CD1c-positive myeloid dendritic cell (primary cell): ENCODE results near the gene FBXO31.
"Not testable (repeated sequence)": the region's sequence is repeated elsewhere in the genome, so short reads cannot be mapped to it uniquely, and the experiment has no call there.

Source experiments
- DNase-seq: peaks from one replicate; pipeline ENCODE4 v3.0.0-alpha.2; 2016; ENCODE audit errors: extremely low spot score

The FBXO31 gene

DNA sequence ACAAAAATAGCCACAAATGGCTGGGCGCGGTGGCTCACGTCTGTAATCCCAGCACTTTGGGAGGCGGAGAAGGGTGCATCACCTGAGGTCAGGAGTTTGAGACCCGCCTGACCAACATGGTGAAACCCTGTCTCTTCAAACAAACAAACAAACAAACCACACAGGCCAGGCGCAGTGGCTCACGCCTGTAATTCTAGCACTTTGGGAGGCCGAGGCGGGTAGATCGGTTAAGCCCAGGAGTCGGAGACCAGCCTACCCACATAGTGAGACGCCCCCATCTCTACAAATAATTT is 1.2 kb upstream of the FBXO31 start:
- not testable (repeated sequence) for DNase-seq

DNA sequence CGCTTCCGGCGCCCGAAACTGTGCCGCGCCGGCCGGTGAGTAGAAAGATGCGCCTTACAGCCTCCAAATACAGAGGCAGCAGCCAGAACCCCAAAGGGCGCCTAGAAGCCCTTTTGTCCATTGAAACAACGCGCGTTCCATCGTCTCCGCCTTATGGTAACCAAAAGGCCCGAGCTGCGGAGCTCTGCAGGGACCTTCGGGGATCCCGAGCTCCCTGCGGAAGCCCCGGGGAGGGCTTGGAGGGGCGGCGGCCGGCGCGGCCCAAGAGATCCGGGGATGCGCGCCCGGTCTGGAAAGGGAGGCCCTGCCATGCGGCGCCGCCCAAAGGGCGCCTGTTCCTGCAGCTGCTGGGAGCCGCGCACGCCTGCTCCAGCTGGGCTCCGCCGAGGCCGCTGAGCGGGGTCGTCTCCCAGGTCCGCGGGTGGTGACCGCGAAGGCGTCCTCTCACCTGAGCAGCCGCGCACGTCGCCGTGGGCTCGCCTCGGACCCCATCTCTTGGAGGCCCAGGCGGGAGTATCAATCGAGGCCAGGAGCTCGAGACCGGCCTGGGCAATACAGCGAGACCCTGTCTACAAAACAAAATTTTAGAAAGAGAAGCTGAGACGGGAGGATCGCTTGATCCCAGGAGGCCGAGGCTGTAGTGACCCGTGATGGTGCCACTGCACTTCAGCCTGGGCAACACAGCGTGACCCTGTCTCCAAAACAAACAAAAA is 742 bp upstream of the FBXO31 start:
- DNase-seq = no peak

DNA sequence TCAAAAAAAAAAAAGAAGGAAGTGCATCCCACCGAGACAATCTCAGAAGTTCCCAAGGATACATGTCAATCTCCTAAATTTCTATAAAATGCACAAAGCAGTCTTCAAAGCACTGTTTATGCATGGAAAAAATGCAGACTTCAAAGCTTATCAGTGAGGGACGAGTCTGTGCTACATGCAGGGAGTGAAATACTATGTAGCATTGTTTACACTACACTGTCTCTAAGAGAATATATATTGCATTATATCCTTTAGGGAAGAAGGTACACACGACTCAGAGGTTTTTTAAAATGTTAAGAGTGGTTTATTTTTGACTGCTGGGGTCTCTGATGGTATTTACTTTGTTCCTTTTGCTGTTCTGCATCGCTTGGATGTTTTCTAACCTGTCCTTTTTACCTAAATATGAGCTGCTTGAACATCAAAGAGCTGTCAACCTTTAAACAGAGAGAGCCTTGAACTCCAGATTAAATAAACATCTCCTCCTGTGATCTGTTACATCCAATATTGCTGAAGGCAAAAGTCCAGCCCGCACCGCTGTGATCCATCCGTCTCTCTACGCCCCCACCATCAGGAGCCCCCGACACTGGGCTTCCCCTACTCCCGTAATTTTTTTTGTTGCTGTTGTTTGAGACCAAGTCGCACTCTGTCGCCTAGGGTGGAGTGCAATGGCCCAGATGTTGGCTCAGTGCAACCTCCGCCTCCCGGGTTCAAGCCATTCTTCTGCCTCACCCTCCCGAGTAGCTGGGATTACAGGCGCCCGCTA is 1.4 kb downstream of the FBXO31 start:
- DNase-seq = no peak

DNA sequence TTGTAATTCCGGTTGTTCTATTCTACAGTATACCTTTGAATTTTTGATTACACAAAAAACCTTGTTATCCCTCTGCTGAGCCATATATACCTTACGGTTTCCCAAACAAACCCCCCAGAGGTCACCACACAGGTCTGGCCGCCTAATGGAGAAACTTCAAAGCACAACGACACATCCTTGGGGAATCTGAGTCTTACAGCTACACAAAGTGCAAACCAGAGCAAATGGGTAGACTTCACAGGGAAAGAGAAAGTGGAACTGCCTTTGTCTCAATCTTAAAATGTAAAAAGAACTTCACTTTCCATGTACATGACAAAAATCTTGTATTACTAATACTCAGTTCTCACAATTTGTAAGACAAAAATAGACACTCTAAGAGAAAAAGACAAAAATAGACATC is 2.7 kb downstream of the FBXO31 start:
- DNase-seq = no peak

DNA sequence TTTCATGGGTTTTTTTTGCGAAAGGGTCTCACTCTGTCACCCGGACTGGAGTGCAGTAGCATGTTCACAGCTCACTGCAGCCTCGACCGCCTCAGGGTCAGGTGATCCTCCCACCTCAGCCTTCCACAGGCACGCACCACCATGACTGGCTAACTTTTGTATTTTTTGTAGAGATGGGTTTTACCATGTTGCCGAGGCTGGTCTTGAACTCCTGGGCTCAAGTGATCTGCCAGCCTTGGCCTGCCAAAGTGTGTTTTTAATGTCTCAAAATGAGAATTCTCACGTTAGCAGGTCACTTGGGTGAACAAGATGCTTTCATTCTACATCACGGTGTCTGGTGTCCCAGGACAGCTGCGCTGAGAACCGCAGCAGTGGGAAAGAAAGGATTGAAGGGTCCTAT is 3.2 kb downstream of the FBXO31 start:
- DNase-seq = no peak

DNA sequence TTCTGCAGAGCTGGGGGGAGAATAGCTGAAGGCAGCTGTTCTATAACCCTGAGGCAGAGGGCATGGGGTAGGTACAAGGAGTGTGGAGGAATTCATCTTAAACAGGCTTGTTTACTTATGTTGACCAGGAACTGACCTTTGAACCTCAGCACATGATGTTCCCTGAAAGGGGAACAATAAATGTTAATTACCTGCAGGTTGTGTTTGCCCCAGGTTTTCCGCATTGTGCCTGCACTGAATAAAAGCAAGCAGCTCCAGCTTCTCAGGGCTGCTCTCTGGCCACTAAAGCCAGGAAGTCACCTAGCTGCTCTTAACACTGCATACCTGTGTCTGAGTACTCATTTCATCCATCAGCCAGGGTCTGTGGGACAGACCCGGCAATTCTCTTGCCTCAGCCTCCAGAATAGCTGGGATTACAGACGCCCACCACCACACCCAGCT is 4.2 kb downstream of the FBXO31 start:
- DNase-seq = not testable (repeated sequence)

DNA sequence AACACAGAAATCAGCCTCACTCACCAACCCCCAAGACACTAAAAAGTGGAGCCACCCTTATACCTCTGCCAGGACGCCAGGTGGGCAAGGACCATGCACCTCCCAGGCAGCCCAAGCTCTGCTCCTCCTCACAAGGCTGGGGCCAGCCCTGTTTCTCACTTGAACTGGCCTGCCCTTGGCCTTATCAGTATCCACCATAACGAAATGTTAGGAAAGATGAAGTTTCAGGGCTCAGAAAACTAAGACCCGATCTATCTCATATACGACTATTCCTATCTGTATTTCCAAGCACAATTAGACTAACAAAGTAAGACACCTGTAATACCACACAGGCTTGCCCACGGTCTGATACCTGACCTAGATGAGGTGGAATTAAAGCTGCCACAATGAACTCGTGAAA is 6.9 kb downstream of the FBXO31 start:
- DNase-seq = no peak

DNA sequence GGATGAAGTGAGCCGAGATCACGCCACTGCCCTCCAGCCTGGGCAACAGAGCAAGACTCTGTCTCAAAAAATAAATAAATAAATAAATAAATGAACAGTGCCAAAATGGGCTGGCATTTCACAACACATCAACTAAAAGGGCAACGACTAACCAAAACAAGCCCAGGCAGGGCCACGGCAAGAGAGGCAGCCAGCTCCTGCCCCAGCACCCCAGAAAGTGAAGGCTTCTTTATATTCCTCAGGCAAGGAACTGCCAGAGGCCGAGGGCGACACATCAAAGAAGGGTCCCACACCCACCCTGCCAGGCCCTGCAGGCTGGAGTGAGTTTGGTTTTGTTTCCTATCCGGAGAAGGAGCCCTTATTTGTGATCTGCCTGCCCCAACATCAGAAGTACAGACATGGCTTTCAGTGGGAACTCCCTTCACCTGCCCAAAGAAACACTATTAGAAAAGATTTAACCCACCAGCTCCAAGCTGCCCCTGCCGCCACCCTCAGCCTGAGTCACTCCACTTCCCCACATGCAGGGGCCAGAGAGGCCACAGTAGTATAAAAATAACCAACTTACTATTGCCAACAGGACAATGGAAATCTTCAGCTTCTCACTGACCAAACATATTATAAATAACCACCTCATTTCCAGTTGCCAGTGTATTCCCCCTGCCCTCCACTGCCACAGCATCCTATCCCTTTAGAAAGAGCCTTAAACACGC is 8.0 kb downstream of the FBXO31 start:
- no peak for DNase-seq

DNA sequence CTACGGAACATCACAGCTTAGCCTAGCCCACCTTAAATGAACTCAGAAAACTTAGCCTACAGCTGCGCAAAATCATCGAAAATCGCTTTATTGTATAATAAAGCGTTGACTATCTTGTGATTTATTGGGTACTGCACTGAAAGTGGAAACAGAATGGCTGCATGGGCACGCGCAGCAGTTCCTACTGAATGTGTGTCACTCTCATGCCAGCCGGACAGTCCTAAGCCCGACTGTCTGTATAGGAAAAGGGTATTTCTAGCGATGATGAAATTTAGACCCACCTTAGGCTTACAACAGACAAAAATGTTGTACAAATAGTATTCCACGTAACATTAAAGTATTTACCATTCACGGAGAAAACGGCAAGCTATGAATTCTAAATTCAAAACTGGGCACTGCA is 9.3 kb downstream of the FBXO31 start:
- no peak for DNase-seq

DNA sequence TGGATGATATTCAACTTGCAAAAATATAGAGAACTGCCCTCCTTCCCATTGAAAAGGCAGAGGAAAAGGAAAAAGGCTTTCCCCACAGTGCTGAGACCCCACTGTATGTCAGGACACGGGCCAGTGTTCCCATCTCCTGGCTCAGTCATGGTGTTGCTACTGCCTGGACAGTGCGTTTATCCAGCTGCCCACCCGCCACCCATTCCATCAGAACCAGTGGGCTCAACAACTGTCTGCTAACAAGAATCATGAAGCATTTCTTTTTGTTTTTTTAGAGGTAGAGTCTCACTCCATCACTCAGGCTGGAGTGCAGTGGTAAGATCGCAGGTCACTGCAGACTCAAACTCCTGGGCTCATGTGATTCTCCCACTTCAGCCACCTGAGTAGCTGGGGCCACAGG is 11.3 kb downstream of the FBXO31 start:
- no peak for DNase-seq

DNA sequence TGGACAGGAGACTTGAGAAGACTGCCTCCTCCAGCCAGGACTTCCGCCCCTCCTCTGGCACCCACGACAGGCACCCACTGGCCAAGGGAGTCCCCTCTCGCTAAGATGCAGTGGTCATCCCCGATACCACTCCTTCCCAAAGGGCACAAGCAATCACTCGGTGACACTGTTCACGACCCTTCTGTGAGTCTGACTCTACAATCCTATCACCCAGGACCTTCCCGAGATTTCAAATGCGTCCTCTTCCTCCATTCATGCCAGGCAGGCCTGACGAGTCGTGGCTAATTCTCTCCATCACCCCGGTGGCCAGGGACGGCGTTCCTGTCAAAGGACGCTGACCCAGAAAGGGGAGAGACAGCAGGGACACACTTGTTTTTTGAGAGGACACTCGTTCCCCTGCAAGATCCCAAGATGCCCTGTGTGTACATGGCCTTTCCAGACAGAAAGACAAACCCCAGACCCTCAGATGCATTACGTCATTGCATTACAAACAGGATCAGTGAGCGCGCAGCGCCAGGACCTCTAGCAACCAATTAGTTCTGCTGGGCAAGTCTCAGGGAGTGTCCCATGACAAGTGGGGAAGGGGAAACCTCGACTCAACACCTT is 12.2 kb downstream of the FBXO31 start:
- no peak for DNase-seq

DNA sequence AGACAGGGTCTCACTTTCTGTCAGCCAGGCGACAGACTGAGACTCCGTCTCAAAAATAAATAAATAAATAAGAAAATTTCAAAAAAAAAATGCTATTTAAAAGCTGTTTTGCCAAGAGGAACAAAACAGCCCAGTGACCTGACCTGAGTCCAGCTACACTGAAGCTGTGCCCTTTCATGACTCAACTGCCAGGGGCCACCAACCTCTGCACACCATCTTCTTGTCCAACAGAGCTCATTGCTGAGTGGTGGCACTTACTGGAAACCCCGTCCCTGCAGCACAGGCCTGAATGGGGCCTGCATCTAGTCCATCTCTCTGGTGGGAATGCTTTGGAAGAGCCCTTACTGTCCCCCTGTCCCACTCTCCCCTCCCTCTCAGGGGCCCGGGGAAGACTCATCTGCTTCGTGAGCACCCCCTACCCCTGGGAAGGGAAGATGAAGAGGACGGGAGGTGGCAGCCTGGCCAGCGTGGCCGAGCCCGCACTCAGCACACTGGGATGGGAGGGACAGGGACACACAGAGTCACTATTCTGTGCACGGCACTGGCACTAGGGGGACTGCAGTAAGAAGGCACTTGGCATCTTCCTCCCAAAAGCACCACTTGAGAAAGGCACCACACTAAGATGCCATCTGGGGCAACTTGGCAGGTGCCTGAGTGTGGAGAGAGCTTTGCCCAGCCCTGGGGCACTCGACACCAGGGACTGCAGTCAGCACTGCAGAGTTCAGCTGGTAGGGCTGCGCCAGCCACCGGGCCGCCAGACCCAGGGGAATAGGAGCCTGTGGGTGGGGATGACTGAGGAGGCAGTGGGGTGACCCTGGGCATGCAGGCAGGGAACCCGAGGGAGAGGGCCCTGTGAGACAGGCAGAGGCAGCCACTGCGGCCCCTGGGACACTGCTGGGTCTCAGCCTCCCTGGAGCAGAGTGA is 13.5 kb downstream of the FBXO31 start:
- no peak for DNase-seq

DNA sequence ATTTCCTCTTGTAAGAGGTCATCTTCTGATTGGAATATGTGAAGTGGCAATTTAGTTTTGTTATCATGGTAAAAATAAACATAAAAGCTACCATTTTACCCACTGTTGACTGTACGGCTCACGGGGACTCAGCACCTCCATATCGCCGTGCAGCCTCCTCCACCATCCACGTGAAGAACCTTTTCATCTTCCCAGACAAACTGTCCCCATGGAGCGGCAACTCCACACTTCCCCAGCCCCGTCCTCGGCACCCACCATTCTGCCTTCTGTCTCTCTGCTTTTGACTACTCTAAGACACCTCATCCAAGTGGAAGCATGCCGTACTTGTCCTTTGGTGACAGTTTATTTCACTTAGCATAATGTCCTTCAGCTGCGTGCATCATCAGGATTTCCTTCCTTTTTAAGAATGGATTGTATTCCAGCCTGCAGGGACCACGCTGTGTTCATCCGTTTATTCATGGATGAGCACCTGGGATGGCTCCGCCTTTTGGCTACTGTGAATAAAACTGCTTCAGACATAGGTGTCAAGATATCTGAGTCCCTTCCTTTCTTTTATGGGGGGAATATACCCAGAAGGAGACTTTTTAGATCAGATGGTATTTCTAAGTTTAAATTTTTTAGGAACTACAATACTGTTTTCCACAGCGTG is 14.3 kb downstream of the FBXO31 start:
- DNase-seq = no peak

DNA sequence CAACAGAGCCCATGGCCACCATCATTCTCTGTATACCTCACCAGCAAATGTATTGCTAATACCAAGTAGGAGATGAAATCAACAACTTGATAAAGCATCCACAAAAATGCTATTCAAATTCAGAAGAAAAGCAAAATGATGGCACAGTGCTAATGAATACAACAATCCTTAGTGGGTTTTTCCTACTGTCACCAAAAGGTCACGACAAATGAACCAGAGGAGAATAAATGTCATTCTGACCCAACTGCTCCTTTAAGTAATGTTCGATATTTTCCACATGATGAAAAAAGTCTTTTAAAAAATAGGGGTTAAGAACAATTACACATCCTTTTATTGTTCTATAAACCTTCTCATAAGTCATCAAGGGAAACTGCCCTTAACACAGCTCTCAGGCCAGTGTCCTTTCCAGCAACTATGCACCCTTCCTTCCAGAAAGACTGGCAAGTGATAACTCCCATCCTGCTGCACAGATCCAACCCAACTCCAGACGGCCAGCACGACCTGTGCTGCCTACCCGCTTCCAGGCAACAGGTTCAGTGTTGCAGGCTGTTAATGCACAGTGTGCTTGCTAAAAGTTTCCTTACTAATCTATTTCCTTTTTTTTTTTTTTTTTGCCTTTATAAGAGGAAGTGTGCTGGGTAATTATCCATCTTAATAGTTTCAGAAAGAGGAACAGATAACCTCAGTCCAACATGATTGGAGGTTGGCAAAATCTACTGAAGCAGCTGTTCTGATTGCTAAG is 15.4 kb downstream of the FBXO31 start:
- DNase-seq = peak; percentile 74

DNA sequence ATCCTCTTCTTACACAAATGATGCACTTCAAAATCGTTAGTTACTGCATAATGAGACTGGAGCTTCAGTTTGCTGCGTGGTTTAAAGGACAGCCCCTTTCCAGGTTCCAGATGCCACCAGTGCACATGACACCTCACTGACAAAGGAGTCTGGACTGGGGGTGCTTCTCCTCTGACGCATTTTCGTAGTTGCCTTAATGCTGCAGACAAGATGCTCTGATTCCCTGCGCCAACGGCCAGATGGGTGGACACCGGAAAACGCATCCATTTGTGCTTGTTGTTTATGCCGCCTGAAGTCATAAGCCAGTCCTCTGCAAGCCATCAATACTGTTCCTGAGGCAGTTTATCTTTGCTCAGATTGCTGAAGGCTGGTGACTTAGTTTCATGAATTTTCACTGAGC is 16.0 kb downstream of the FBXO31 start:
- DNase-seq = no peak

DNA sequence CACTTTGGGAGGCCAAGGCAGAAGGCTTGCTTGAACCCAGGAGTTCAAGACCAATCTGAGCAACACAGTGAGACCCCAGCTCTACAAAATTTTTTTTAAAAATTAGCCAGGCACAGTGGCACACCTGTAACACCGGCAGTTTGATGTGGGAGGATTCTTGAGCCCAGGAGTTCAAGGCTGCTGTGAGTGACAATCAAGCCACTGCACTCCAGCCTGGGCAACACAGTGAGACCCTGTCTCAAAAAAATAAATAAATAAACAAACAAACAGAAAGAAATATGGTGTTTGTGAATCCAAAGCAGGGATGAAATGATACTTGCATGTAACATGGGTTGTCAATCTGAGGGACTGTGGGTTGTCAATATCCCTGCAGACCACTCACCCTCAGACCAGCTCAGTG is 16.6 kb downstream of the FBXO31 start:
- DNase-seq = no peak

DNA sequence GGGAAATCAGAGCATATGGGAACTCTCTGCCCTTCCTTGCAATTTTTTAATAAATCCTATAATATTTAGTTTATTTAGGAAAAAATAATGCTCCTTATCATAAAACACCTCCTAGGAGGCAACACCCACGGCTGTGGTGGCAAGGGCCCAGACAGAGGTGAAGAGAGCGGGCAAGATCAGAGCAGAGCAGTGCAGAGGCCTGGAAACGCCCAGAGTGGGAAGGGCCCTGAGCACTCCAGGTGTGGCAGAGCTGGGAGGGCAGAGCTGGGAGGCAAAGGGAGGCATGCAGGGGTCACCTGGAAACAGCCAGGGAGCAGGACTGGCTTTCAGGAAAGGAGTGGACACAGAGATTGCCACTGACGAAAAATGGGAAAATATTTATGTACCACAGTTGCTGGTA is 17.3 kb downstream of the FBXO31 start:
- DNase-seq = no peak

DNA sequence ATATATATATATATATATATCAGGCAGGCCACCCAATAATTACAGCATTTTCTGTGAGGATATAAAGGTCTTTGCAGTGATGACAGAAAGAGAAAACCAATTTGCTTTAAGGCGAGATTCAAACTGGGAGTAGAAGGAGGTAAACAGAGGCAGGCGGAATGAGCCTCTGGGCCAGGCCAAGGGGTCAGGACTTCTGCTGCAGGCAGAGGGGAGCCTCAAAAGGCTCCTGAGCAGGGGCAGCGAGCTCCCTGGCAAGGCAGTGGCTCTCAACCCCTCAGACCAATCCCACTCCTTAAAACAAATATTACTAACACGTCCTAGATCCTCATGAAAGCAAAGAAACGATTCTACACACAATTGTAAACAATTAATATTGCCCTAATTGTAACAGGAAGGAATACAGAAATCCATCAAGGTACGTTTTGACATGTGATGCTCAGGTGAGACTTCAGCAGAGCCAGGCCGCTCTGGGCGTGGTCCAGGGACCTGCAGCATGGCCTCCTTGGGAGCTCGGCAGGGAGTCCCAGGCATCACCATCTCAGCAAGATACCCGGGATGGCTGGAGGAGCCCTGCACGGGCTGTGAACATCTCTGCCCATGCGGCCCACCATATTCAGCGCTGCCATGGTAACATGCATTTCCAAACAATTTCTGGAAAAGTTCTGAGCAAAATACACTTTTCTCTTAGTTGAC is 18.4 kb downstream of the FBXO31 start:
- no peak for DNase-seq

DNA sequence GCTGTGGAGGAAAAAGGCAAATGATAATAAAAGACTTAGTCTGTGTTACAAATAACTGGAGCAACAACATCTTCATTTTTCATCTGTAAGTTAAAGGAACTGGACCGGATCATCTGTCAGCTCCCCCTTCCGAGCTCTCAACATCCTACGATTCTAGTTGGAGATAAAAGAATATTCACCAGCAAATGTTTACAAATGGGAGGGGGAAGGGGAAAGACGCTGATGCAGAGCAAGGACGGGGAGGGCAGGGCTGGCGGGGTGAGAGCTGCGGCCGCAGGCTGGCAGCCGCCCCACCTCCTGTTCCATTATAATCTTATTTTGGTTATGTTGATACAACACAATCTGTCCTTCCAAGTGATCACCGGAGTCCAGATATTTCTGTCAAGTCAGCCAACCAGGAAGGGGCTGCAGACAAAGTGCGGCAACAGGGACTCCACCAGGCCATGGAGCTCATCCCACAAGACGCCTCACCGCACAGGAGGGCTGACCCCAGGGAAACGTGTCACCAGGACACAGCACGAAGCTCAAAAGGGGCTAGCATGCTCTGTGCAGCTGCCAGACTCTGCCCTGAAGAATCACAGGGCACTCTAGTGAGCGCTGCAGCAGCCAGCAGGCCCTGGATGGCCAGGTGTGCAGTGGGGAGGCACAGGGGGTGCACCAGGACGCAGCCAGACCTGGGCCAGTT is 19.7 kb downstream of the FBXO31 start:
- DNase-seq = no peak
